Measurements from ENCODE around the gene SVIL. TPM values are rescaled to one million over a fixed set of nuclear protein-coding genes. Genes with fewer than 3 reads are reported as not detected.
"Not testable (repeated sequence)": the region's sequence is repeated elsewhere in the genome, so short reads cannot be mapped to it uniquely, and the experiment has no call there.

SVIL gene
- total RNA-seq, 2 experiments from 2014 or later, result 10.3 to 12.8 TPM

GRCh38 chr10:29612657-29613056 is 22.1 kb downstream of the SVIL start:
- Mint-ChIP-seq H3K27ac (no peak overlapping the region), H3K4me1 (no peaks in the 10 kb centered on the region), H3K27me3 (no peaks in the 10 kb centered on the region), H3K9me3 (peaks cover 21% of the 10 kb centered on the region), H3K4me3 (no peak overlapping the region), H3K36me3 (ENCODE audit: low read depth) (peaks cover 9% of the 10 kb centered on the region)
- DNase-seq, result no peak
- POLR2A ChIA-PET, result no interaction called here
- CTCF ChIA-PET, result interaction anchor here (0.7 kb wide), 1 partner anchor 15 kb away, joined by 5 read pairs; no protein-coding TSS in a partner anchor

GRCh38 chr10:29611781-29612381 is 22.9 kb downstream of the SVIL start:
- peaks cover 21% of the 10 kb centered on the region for H3K9me3 Mint-ChIP-seq
- H3K4me3 Mint-ChIP-seq, result no peak overlapping the region
- ChIA-PET CTCF (no interaction called here), POLR2A (no interaction called here)
- H3K4me1 Mint-ChIP-seq, result no peaks in the 10 kb centered on the region
- H3K27ac Mint-ChIP-seq, result no peak overlapping the region
- no peaks in the 10 kb centered on the region for H3K27me3 Mint-ChIP-seq
- peaks cover 9% of the 10 kb centered on the region for H3K36me3 Mint-ChIP-seq (ENCODE audit: low read depth)
- no peak for DNase-seq

DNA sequence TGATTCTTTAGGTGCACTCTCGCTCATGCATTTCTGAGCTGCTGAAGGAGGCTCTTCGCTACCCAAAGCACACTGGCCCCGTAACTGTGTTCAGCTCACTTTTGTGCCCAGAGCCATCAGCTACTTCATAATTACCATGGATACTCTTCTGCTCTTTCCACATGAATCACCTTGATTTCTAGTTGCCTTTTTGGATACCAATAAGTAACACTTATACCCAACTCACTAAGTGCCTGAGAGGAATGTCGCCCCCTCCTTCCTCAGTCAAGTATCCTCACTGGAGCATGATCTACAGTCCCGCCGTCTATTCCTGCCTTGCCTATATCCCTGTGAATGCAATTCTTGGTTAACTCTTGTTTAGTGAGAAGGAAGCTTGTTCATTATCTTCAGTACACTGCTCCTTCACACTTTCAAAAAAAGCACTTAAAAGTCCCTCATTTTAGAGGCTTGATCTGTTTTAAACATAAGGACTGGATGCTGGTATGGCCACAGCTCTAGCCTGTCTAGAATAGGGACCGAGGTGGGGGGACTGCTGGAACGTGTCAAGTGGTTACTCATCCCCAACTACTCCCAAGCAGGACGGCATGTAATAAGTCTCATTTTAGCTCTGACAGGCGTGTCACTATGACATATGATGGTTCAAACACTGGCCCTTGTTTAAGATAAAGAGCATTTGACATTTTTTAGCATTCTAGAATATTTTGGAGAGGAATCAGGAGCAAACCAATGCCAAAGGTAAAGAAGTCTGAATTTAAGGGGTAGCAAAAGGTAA is 23.7 kb downstream of the SVIL start:
- Mint-ChIP-seq H3K9me3 (peaks cover 21% of the 10 kb centered on the region), H3K4me3 (no peak overlapping the region), H3K27ac (no peak overlapping the region), H3K4me1 (no peaks in the 10 kb centered on the region), H3K27me3 (no peaks in the 10 kb centered on the region), H3K36me3 (ENCODE audit: low read depth) (peaks cover 9% of the 10 kb centered on the region)
- ChIA-PET POLR2A (no interaction called here), CTCF (no interaction called here)
- DNase-seq, result no peak

- H3K4me3 Mint-ChIP-seq, result not testable (repeated sequence)
Observed at GRCh38 chr10:29610331-29610730, 24.4 kb downstream of the SVIL start.

GRCh38 chr10:29609696-29610095 is 25.1 kb downstream of the SVIL start:
- ChIA-PET CTCF (no interaction called here), POLR2A (interaction anchor here (0.6 kb wide), 1 partner anchor 11 kb away, joined by 3 read pairs; no protein-coding TSS in a partner anchor)
- Mint-ChIP-seq H3K27me3 (no peaks in the 10 kb centered on the region), H3K27ac (no peak overlapping the region), H3K36me3 (ENCODE audit: low read depth) (peaks cover 9% of the 10 kb centered on the region), H3K4me1 (no peaks in the 10 kb centered on the region), H3K9me3 (peaks cover 21% of the 10 kb centered on the region), H3K4me3 (no peak overlapping the region)
- no peak for DNase-seq

More at GRCh38 chr10:29610331-29610730, 24.4 kb downstream of the SVIL start:
- POLR2A ChIA-PET; H3K4me1 Mint-ChIP-seq; H3K36me3 Mint-ChIP-seq (ENCODE audit: low read depth); CTCF ChIA-PET; H3K27me3 Mint-ChIP-seq; H3K27ac Mint-ChIP-seq; DNase-seq: not testable (repeated sequence)
- peaks cover 21% of the 10 kb centered on the region for H3K9me3 Mint-ChIP-seq

DNA sequence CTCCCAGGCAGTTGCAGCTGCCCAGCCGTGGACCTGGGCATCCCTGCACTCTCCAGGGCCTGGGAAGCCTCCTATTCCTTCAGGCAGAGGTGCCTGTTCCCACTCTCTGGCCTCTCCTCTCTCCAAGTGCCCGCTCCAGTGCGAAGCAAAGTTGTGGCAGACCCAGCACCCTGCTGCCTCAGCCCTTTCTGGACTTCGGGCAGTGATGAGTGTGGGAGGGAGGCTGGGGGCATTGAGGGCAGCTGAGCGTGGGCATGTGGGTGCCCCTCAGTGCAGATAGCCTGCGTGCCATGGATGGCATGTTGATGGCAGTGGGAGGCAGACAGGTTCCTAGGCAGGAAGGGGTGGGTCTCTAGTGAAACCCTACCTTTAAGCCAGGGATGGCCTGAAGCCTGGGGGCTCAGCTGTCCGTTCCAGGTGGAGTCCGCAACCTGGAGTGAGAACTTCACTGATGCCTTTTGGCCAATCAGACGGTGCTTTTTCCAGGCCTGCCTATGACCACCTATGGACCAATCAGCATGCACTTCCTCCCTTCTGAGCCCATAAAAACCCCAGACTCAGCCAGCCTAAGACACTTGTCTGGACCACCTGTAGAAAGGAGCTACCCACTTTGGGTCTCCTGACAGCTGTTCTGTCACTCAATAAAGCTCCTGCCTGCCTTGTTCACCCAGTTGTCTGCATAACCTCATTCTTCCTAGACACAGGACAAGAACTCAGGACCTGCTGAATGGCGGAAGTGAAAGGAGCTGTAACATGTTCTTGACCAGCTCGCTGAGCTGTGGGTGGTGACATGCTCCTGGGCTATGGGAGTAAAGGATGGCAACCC is 26.1 kb downstream of the SVIL start:
- Mint-ChIP-seq H3K4me1 (no peaks in the 10 kb centered on the region), H3K36me3 (ENCODE audit: low read depth) (peaks cover 9% of the 10 kb centered on the region), H3K27me3 (no peaks in the 10 kb centered on the region), H3K4me3 (no peak overlapping the region), H3K9me3 (peaks cover 16% of the 10 kb centered on the region), H3K27ac (no peak overlapping the region)
- no peak for DNase-seq
- CTCF ChIA-PET, result interaction anchor here (1.0 kb wide), 1 partner anchor 19 kb away, joined by 3 read pairs; no protein-coding TSS in a partner anchor
- POLR2A ChIA-PET, result interaction anchor here (1.4 kb wide), 1 partner anchor 10 kb away, joined by 3 read pairs; no protein-coding TSS in a partner anchor

GRCh38 chr10:29608062-29608461 is 26.7 kb downstream of the SVIL start:
- no peaks in the 10 kb centered on the region for H3K4me1 Mint-ChIP-seq
- DNase-seq, result no peak
- H3K27ac Mint-ChIP-seq, result no peak overlapping the region
- H3K27me3 Mint-ChIP-seq, result no peaks in the 10 kb centered on the region
- ChIA-PET CTCF (interaction anchor here (1.0 kb wide), 1 partner anchor 19 kb away, joined by 3 read pairs; no protein-coding TSS in a partner anchor), POLR2A (interaction anchor here (1.4 kb wide), 1 partner anchor 11 kb away, joined by 3 read pairs; no protein-coding TSS in a partner anchor)
- H3K36me3 Mint-ChIP-seq (ENCODE audit: low read depth), result peaks cover 9% of the 10 kb centered on the region
- peaks cover 16% of the 10 kb centered on the region for H3K9me3 Mint-ChIP-seq
- H3K4me3 Mint-ChIP-seq, result no peak overlapping the region

- Mint-ChIP-seq H3K27ac (no peak overlapping the region), H3K27me3 (no peaks in the 10 kb centered on the region), H3K9me3 (peaks cover 16% of the 10 kb centered on the region), H3K4me1 (no peaks in the 10 kb centered on the region), H3K4me3 (no peak overlapping the region), H3K36me3 (ENCODE audit: low read depth) (peaks cover 9% of the 10 kb centered on the region)
- POLR2A ChIA-PET, result no interaction called here
- CTCF ChIA-PET, result interaction anchor here (1.0 kb wide), 1 partner anchor 18 kb away, joined by 3 read pairs; no protein-coding TSS in a partner anchor
- no peak for DNase-seq
Observed at GRCh38 chr10:29607576-29607975, 27.2 kb downstream of the SVIL start.

GRCh38 chr10:29606693-29607092 is 28.1 kb downstream of the SVIL start:
- CTCF ChIA-PET, H3K27ac Mint-ChIP-seq: not testable (repeated sequence)

DNA sequence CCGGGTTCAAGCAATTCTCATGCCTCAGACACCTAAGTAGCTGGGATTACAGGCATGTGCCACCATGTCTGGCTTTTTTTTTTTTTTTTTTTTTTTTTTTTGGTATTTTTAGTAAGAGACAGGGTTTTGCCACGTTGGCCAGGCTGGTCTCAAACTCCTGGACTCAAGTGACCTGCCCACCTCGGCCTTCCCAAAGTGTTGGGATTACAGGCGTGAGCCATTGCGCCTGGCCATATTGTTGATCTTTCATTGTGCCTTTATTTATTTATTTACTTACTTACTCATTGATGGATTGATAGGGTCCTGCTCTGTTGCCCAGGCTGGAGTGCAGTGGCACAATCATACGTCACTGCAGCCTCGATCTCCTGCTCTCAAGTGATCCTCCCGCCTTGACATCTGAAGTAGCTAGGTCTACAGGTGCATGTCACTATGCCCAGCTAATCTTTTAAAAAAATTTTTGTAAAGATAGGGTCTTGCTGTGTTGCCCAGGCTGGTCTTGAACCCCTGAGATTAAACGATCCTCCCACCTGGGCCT is 30.4 kb downstream of the SVIL start:
- Mint-ChIP-seq H3K4me1 (no peaks in the 10 kb centered on the region), H3K27me3 (no peaks in the 10 kb centered on the region), H3K27ac (no peak overlapping the region), H3K4me3 (no peak overlapping the region), H3K9me3 (peaks cover 4% of the 10 kb centered on the region), H3K36me3 (ENCODE audit: low read depth) (no peaks in the 10 kb centered on the region)
- no peak for DNase-seq
- POLR2A ChIA-PET, result no interaction called here
- CTCF ChIA-PET, result no interaction called here

More at GRCh38 chr10:29606693-29607092, 28.1 kb downstream of the SVIL start:
- peaks cover 16% of the 10 kb centered on the region for H3K9me3 Mint-ChIP-seq
- H3K36me3 Mint-ChIP-seq (ENCODE audit: low read depth); H3K4me3 Mint-ChIP-seq; POLR2A ChIA-PET; DNase-seq; H3K4me1 Mint-ChIP-seq; H3K27me3 Mint-ChIP-seq: not testable (repeated sequence)

DNA sequence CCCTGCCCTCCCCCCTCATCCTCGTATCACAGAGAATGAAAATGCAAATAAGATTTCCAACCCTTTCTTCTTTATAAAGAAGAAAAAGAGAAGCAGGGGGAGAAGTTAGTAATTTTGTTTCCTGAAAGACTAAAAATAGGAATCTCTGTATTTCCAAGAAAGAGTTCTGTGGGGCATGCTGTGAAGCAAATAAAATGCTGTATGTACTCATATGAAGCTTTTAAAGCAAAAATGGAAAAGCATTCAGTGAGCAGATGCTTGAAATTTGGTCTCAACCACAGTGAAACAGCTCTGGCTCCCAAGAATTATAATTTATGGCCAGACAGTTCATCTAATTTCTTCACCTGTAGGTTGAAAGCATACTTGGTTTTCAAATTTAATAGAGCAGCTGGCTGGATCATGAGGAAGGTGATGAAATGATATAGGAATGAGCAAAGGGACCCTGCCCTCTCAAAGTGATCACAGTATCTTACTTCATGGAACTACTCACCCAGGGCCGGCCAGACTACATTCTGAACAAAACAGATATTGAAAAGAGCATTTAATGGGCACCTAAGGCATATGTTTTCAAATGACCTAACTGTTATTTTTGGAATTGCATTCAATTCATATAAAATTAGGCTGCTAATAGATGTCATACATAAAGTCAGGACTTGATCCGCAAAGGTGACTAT is 31.4 kb downstream of the SVIL start:
- POLR2A ChIA-PET, result no interaction called here
- no peaks in the 10 kb centered on the region for H3K27me3 Mint-ChIP-seq
- DNase-seq, result no peak
- H3K9me3 Mint-ChIP-seq, result no peaks in the 10 kb centered on the region
- CTCF ChIA-PET, result no interaction called here
- no peaks in the 10 kb centered on the region for H3K4me1 Mint-ChIP-seq
- H3K36me3 Mint-ChIP-seq (ENCODE audit: low read depth), result no peaks in the 10 kb centered on the region
- no peak overlapping the region for H3K4me3 Mint-ChIP-seq
- no peak overlapping the region for H3K27ac Mint-ChIP-seq

DNA sequence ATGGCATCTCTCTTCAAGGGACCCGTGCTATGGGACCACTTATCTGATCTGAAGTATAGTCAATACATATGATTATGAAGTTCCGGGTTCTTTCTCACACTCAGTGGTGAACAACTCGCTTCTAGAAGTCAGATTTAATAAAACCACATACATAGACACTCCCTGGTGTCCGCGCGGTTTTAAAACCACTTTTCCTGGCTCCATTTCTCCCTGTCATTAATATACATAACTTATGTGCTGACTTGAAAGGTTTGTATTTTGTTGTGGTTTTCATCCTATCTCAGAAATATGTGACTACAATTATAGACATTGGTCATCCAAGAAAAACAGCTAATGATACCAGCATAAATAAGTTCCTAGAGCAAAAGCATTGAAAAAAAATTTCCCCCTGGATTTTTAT is 34.0 kb downstream of the SVIL start:
- Mint-ChIP-seq H3K4me1 (no peaks in the 10 kb centered on the region), H3K27me3 (no peaks in the 10 kb centered on the region), H3K9me3 (no peaks in the 10 kb centered on the region), H3K27ac (no peak overlapping the region), H3K36me3 (ENCODE audit: low read depth) (no peaks in the 10 kb centered on the region), H3K4me3 (no peak overlapping the region)
- CTCF ChIA-PET, result no interaction called here
- POLR2A ChIA-PET, result no interaction called here
- no peak for DNase-seq
